Pulmonary artery endothelial cell (primary cell): Measurements from ENCODE around the gene KRTAP4-5. TPM values are rescaled to one million over a fixed set of nuclear protein-coding genes. Genes with fewer than 3 reads are reported as not detected.
"Not testable (repeated sequence)": the region's sequence is repeated elsewhere in the genome, so short reads cannot be mapped to it uniquely, and the experiment has no call there.

Experiments
- DNase-seq: peaks from one replicate; pipeline ENCODE4 v3.0.0-alpha.2; 2011; ENCODE audit warnings: low read depth, low spot score
- total RNA-seq: library from RNA; depleted of rRNA; stranded (reverse); fragments of >200 nt; gene quantifications from 2 replicates; pipeline ENCODE4 v1.2.3, GENCODE V29; 2014

KRTAP4-5 gene
- total RNA-seq = not detected in 2 replicates

DNA sequence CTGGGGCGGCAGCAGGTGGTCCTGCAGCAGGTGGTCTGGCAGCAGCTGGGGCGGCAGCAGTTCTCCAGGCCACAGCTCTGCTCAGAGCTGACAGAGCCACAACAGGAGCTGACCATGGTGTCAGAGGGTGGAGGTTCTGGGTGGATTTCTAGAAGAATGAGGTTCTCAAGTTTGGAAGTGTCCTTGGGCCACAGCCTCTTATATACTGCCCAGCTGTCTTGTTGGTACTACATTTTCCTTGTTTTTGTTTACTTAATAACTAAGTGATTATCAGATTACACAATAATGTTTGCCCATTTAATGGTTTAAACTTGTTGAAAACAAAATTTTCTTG, at the start of gene KRTAP4-5:
Gene KRTAP4-5, minus strand, starts transcription at position 174 of the 334 bp plus-strand sequence. Its CDS starts 58 bp downstream, at position 116.
- no peak for DNase-seq

DNA sequence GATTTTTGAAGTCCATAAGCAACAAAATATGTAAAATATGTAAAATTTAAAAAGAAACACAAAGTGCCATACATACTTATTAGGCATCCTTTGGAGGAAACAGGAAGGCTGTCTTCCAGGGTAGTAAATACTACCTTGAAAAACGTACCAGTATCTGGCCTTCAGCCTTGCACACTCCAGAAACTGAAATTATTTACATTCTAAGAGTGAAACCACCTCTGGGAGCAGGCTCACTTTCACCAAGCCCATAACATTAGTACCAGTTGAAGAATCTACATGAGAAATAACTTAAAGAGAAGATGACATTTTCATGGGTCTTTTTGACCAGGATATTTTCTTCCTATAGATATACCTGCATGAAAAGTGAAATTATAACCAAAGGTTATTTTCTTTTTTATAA, 46.4 kb upstream of the KRTAP4-5 start:
- DNase-seq = no peak

DNA sequence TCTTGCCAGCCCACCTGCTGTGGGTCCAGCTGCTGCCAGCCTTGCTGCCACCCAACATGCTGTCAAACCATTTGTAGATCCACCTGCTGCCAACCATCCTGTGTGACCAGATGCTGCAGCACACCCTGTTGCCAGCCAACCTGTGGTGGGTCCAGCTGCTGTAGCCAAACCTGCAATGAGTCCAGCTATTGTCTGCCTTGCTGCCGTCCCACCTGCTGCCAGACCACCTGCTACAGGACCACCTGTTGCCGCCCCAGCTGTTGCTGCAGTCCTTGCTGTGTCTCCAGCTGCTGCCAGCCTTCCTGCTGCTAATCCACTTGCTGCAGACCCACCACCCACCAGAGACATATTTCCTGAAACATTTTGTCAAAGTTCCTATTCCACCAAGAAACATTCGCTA, 40.7 kb upstream of the KRTAP4-5 start:
- no peak for DNase-seq

DNA sequence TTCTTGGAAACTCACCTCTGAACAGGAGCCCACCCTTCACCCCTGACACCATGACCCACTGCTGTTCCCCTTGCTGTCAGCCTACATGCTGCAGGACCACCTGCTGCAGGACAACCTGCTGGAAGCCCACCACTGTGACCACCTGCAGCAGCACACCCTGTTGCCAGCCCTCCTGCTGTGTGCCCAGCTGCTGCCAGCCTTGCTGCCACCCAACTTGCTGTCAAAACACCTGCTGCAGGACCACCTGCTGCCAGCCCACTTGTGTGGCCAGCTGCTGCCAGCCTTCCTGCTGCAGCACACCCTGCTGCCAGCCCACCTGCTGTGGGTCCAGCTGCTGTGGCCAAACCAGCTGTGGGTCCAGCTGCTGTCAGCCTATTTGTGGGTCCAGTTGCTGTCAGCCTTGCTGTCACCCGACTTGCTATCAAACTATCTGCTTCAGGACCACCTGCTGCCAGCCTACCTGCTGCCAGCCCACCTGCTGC, 40.3 kb upstream of the KRTAP4-5 start, which contains the start of gene KRTAP9-1:
Gene KRTAP9-1, plus strand, starts transcription at position 51 of the 482 bp plus-strand sequence. Its CDS starts 0 bp downstream, at position 51.
- DNase-seq = not testable (repeated sequence)

DNA sequence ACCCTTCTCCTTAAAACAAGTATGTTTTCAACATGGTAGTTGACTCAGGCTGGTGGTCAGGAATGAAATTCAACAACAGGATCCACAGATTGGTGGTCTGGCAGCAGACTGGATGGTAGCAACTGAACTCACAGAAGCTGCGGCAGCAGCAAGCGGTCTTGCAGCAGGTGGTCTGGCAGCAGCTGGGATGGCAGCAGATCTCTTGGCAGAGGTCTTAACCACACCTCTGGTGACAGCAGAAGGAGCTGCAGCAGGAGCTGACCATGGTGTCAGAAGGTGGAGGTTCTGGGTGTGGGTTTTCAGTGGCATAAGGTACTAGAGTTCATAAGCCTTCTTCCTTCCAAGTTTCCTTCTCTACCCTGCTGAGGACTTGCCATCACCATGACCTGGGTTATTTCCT, 37.2 kb upstream of the KRTAP4-5 start:
- no peak for DNase-seq

DNA sequence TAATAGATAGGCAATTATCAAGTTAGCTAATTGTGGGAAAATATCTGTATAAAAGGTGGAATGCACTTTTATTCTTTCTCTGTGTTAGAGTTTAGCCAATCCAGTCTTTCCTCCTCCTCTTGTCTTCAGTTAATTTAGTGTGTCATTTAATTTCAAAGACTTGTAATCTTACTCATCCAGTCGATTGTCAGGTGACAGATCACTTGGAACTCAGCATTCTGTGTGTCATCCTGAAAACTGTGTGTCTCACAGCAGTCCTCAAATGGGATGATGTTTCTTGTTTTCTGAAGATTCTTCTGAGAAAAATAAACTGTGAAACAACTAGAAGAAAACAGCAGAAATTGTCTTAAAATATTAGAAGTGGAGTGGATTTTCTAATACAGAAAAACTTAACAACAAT, 35.4 kb upstream of the KRTAP4-5 start:
- no peak for DNase-seq

DNA sequence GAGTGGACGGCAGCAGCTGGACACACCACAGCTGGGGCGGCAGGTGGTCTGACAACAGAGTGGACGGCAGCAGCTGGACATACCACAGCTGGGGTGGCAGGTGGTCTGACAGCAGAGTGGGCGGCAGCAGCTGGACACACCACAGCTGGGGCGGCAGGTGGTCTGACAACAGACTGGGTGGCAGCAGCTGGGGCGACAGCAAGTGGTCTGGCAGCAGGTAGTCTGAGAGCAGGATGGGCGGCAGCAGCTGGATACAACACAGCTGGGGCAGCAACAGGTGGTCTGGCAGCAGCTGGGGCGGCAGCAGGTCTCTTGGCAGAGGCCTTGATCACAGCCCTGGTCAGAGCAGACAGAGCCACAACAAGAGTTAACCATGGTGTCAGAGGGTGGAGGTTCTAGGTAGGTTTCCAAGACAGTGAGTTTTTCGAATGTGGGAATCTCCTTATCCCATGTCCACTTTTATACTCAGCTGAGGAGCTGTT, 34.9 kb upstream of the KRTAP4-5 start, which contains the start of gene KRTAP4-1:
Gene KRTAP4-1, minus strand, starts transcription at position 432 of the 482 bp plus-strand sequence. Its CDS starts 57 bp downstream, at position 375.
- no peak for DNase-seq

DNA sequence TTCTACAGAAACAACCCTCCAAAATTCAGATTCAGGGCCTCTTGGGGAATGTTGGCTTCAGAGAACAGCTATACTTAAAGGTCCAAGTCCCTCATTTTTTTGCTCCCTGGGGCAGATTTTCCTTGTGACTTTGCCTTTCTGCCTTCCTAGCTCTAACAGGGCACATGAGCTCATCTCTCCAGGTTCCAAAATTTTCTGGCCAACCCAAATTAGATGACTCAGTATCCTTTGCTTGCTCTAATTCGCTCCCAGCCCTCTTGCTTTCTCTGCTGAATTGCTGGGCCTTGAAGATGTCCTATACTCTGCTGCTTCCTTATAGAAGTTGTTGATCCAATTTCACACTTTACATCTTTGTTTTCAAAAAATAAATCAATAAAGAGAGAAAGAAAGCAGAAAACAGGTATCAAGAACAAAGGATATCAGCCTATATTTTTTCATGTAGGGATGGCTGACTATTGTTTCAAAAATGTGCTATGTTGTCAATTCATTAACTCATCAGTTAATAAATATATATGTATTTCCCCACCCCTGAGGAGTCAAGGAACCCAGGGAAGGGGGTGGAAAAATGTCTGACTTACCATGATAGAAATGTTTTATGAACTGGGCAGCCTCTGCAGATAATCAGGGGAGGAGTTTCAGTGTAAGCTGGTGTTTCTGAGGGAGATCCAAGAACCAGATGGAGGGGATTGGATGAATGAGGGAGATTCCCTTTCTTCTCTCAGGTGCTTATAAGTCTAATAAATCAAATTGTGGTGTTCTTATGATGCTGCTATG, 29.4 kb upstream of the KRTAP4-5 start:
- no peak for DNase-seq

DNA sequence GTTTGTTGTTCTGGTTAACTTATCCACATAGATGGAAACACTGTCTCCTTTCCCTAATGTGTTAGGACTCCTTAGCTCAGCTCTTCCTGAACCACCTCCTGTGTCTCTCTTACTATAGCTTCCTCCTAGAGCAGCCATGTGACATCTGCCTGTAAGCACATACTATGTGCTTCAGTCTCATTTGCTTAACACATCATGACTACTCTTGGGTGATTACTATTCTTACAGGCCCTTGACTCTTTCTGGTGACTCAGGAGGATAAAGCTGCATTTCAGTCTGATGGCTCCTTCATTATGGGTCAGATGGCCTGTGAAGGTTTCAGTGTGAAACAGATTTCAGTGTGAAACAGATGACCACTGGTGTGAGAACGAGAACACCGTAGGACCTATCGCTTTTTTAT, 28.7 kb upstream of the KRTAP4-5 start:
- DNase-seq = no peak

DNA sequence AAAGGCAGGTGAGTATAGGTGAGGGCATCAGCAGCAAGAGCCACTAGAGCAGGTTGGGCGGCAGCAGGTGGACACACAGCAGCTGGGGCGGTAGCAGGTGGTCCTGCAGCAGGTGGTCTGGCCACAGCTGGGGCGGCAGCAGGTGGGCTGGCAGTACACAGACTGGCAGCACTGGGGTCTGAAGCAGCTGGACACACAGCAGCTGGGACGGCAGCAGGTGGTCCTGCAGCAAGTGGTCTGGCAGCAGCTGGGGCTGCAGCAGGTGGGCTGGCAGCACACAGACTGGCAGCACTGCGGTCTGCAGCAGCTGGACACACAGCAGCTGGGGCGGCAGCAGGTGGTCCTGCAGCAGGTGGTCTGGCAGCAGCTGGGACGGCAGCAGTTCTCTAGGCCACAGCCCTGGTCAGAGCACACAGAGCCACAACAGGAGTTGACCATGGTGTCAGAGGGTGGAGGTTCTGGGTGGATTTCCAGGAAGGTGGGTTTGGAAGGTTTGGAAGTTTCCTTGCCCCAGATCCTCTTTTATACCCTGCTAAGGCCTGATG, 28.2 kb upstream of the KRTAP4-5 start, which contains the start of gene KRTAP4-2:
Gene KRTAP4-2, minus strand, starts transcription at position 495 of the 545 bp plus-strand sequence. Its CDS starts 57 bp downstream, at position 438.
- DNase-seq = no peak

DNA sequence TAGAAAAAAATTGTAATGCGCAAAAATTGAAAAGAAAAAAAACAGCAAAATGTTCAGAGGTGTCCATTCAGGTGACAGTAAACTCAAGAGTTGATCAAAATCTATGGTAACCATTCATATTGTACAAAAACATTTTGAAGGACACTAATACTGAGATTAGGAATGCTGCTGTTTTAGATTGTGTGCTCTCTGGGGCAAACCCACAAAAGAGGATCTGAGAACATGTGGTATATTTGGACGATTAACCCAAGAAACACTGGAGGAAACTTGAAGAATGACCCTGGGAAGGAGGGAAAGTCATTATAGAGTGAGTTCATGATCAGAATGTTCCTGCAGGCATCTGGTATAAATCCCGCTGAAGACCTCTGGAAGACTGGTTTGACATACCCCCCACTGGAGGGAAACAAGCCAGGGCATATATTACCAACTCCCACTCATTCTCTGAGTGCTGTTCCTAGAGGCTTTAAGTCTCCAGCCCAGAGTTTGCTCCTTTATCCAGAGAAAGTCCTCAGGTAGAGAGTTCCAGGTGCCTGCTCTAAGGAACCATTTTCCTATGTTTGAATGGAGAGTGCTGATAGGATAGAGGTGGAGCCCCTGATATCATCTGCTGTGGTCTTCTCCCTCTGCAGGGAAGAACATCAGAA, 27.2 kb upstream of the KRTAP4-5 start:
- DNase-seq = no peak

DNA sequence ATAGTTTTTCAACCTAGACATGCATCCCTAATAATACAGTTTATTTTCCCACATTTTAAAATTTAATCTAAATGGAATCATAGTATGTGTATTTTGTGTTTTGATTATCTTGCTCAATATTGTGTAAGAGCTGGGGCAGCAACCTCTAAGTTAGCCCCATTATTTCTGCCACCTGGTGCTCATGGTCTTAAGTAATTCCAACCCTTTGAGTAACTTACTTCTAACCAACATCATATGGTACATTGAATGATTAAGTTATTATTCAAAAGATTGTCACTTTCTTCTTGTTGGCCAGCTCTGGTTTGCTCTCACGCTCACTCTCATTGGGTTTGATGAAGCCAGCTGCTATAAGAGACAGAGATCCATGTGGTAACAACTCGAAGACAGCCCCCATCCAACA, 22.3 kb upstream of the KRTAP4-5 start:
- no peak for DNase-seq

DNA sequence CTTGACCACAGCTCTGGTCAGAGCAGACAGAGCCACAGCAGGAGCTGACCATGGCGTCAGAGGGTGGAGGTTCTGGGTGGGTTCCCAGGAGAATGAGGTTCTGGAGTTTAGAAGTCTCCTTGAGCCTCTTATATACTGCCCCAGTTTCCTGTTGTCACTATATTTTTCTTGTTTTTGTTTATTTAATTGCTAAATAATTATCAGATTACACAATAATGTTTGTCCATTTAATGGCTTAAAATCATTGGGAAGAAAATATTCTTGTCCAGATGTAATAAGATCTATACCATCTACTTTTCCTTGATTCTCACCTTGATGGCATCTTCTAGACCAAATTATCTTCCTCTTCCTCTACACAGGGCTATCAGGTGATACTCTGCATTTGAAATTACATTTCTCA, 18.5 kb upstream of the KRTAP4-5 start, which contains the start of gene KRTAP4-3:
Gene KRTAP4-3, minus strand, starts transcription at position 101 of the 400 bp plus-strand sequence. Its CDS starts 49 bp downstream, at position 52.
- DNase-seq = no peak

DNA sequence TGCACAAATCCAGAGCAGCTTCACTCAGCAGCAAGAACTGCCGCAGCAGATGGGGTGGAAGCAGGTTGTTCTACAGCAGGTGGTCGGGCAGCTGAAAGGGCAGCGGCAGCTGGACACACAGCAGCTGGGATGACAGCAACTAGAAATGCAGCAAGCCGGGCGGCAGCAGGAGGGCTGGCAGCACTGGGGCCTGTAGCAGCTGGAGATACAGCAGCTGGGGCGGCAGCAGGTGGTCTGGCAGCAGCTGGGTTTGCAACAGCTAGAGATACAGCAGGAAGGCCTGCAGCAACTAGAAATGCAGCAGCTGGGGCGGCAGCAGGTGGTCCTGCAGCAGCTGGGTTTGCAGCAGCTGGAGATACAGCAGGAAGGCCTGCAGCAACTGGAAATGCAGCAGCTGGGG, 17.9 kb upstream of the KRTAP4-5 start:
- DNase-seq = no peak

DNA sequence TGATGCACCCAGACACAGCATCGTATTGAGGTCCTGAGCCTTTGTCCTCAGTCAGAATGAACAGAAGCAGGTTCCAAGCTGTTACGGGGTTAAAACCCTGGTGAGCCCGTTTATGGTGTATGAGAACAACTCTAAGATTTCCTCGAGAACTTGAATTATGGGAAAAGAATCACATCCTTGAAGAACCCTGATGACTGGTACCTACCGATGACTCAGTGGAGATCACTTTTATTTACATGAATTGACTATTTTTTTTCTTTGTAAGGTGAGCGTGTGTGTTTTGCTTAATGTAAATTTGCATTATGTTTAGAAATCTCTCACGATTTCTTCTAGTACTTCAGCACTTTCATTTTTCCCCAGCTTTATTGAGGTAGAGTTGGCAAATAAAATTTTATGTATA, 14.2 kb upstream of the KRTAP4-5 start:
- DNase-seq = no peak

DNA sequence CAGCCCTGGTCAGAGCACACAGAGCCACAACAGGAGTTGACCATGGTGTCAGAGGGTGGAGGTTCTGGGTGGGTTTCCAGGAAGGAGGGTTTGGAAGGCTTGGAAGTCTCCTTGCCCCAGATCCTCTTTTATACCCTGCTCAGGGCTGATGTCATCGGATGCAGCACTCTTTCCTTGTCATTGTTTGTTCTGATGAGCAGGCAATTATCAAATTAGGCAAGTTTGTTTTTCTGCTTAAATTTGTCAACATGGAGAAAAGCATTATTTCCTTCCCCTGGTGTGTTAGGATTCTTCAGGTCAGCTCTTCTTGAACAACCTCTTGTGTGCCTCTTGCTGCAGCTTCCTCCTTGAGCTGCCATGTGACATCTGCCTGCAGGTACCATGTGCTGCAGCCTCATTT, 11.0 kb upstream of the KRTAP4-5 start, which contains the start of gene KRTAP4-4:
Gene KRTAP4-4, minus strand, starts transcription at position 101 of the 400 bp plus-strand sequence. Its CDS starts 57 bp downstream, at position 44.
- DNase-seq = no peak

DNA sequence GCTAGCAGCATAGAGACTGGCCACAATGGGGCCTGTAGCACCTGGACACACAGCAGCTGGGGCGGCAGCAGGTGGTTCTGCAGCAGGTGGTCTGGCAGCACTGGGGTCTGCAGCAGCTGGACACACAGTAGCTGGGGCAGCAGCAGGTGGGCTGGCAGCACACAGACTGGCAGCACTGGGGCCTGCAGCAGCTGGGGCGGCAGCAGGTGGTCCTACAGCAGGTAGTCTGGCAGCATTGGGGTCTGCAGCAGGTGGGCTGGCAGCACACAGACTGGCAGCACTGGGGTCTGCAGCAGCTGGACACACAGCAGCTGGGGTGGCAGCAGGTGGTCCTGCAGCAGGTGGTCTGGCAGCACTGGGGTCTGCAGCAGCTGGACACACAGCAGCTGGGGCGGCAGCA, 10.6 kb upstream of the KRTAP4-5 start:
- not testable (repeated sequence) for DNase-seq

DNA sequence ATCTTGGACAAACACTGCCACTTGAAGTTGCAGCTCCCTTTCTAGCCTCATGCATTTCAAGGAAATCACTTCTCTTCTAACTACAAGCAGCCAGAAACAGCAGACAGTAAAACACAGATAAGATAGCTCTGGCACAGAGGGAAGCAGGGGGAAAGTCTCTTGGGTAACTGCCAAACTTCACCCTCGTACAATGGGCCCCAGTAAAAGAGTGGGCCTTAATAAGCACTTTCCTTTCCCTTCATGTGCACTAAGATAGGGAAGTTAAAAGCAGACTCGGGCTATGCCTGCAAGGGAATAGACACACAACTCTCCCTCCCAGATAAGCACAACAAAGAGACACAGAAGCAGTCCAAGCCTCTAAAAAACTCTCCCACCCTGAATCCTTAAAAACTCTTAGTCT, 4.2 kb upstream of the KRTAP4-5 start:
- no peak for DNase-seq

DNA sequence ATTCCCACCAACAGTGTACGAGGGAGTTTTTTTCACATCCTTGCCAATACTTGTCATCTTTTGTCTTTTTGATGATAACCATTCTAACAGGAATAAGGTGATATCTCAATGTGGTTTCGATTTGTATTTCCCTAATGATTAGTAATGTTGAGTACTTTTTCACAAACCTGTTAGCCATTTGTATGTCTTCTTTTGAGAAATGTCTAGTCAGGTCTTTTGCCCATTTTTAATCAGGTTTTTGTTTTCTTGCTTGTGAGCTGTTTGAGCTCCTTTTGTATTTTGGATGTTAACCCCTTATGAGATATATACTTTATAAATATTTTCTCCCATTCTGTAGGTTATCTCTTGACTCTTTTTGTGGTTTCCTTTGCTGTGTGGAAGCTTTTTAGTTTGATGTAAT, 1.9 kb upstream of the KRTAP4-5 start:
- no peak for DNase-seq

DNA sequence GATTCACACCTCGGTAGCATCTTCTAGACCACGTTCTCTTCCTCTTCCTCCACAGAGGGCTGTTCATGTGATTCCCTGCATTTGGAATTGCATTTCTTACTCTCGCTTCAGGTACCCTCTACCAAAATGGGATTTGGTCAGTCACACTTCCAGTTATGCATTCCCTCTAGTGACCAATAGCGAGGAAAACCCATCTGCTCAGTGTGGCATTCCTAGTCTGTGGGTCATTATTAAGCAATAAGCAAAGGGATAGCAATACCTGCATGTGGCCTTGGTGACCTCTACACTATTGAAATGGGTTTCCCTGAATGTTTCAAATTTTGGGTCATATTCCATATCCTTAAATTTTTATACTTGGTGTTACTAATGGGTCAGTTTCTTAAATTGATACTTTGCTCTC, 401 bp upstream of the KRTAP4-5 start:
- DNase-seq = no peak

DNA sequence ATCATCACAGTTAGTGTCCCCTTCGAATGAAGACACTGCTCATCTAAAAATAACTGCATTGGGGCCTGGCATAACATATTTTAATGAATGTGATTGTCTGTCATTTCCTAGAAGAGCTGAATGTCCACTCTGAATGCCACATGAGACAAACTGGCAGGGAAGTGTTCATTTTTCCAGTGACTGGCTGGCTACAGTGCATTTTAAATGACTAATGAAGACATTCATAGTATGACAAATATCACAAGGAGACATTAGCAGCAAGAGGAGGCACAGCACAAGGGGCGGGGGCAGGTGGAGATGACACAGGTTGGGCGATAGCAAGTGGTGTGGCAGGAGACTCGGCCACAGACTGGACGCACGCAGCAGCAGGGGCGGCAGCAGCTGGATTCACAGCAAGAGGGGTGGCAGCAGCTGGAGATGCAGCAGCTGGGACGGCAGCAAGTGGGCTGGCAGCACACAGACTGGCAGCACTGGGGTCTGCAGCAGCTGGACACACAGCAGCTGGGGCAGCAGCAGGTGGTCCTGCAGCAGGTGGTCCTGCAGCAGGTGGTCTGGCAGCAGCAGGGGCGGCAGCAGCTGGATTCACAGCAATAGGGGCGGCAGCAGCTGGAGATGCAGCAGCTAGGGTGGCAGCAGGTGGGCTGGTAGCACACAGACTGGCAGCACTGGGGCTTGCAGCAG, 514 bp downstream of the KRTAP4-5 start:
- DNase-seq = not testable (repeated sequence)
